SW 1271 (cell line): Measurements from ENCODE around the gene PMPCA.
A peak's percentile ranks its signal among the peaks of the same experiment; 100 is the strongest.
"Not testable (repeated sequence)": the region's sequence is repeated elsewhere in the genome, so short reads cannot be mapped to it uniquely, and the experiment has no call there.

ENCODE experiments used
- DNase-seq, 2 experiments: peaks; one replicate each; lab custom pipeline; 2025; lab: John Stamatoyannopoulos, UW

The PMPCA gene

GRCh38 chr9:136394312-136395019 is 16.0 kb upstream of the PMPCA start:
- DNase-seq, result no peak

GRCh38 chr9:136395020-136395340 is 15.5 kb upstream of the PMPCA start:
- no peak for DNase-seq

DNA sequence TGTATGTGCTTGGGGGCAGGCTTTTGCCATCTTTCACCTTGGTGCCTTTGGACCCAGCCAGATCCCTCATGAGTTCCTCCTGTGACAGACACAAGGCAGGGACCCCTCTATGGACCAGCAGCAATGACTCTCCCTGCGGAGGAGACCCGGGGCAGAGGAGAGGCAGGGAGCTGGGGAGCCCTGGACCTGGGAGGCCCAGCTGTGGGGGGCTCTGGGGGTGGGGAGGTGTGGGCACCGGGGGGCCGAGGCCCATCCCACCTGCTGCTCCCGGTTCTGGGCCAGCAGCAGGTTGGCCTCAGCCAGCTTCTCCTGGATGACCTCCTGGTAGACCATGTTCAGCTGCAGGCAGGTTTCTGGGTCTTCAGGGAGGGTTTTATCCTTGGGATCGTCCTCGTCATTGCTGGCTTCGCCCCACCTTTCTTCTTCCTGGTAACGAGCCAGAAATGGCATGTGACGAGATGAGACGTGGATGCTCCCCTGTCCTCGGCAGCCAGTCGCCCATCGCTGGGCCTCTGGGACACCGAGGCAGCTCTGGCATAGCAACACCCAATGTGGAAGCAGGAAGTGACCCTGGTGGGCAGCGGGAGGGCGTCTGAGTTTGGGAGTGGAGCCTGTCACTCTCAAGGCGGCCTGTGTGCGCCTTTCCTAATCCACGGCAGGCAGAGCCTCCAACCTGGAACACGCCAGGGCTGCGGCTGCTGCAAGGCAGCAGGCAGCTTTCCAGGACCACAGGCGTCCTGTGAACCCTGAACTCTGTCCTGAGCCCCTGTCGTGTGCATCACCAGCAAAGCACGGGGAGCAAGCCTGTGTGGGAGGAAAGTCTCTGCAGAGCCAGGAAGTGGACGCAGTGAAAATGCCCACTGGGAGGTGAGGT is 14.9 kb upstream of the PMPCA start:
- no peak for DNase-seq

GRCh38 chr9:136396219-136396515 is 14.3 kb upstream of the PMPCA start:
- no peak for DNase-seq

DNA sequence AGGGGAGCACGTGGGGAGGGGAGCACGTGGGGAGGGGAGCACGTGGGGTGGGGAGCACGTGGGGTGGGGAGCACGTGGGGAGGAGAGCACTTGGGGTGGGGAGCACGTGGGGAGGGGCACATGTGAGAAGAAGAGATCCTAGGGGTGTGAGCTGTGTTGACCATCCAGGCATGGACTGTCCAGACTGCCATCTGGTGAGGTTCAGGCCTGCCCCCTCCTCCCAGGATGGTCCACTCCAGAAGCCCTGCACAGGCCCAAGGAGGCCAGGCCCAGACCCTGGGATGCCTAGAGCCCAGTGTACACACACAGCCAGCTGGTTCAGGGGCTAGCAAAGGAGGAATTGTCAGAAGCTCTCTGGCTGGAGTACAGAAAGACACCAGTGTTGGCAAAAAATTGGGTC is 12.8 kb upstream of the PMPCA start:
- no peak for DNase-seq

DNA sequence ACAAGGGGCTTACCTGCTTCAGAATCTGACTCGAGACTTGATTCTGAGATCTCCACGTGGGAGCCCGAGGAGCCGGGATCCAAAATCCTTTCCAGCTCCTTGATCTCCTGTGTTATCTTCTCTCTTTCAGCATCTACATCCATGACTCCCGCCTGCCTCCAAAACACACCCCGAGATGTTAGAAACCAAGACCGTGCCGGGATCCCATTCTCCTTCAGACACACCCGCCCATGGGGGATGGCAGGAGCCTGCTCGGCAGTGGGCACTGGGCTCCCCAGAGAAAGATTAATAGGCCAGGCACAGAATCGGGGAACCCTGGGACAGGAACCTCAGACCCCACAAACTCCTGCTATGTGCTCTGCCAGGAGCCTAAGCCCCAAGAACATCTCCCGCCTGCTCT is 12.2 kb upstream of the PMPCA start:
- DNase-seq, result no peak

DNA sequence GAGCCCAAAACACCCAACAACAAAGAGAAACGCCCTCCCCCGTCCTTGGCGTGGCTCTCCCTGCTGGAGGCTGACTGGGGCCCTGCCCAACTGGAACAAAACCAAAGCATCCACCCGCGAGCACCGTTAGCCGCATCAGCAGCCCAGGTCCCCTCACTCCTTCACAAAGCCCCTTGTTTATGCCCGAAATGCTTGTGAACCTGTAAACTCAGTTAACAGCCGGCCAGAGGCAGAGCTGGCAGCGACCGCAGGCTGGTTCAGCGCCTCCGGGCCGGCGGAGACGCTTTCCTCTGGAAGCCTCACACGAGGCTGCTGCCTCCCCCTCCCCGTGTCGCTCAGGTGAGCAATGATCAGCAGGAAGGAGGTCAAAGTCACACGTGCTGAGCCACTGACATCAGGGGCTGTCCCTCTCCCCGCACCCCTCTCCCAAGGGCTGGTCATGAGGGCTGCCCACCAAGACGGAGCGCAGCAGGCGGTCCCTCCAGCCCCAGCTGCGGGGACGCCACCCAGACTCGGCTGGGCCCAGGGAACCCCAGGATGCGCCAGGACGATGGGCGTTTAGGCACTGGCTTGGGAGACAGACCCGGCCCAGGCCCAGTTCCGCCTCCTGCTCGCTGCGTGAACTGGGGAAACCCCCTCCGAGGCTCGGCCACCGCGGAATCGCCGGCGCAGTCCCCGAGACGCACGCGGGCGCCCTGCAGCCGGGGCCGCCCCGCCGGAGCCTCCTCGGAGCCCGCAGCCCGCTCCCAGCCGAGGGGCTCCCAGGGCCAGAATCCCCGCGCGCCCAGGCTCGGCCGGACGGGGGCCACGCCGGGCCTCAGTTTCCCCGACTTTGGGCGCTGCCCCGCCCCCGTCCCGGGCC is 11.1 kb upstream of the PMPCA start:
- no peak for DNase-seq

DNA sequence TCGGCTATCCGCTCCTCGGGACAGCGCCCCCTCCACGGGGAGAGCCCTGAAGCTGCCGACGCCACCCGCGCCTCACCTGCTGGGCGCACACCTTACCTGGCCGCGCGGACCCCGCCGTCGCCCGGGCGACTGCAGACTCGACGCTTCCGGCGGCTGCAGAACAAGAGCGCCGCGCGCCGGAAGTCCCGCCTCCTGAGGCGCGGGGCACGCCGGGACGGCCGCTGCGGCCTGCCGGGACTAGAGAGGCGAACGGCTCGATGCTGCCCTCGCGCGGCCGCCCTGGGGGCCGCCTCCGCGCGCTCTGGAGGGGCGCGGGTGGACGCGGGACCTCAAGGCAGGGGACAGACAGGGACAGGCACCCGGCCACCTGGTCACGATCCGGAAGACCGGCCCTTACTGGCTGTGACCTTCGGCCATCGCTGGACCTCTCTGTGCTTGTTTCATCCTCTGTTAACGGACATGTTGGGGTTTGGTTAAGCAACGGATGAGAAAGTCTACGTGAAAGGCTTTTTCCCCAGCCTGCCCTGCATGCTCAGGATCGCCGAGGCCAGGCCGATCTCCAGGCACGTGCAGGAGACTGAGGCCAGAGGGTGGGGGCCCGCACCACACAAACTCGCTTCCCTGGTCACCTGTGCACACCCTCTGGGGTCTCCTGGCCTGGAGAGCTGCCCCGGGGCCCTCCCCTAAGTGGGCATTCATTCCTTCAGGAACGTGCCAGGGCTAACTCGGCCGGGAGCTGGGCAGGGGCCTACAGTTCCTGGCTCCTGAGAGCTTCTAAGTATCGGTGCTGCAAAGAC is 10.2 kb upstream of the PMPCA start, which contains the start of gene SNAPC4:
SNAPC4 (minus strand) TSS at position 133 of the 797 bp plus-strand sequence. CDS start 1,742 bp downstream, outside the sequence.
- DNase-seq, result peak; percentile 42 to 81

DNA sequence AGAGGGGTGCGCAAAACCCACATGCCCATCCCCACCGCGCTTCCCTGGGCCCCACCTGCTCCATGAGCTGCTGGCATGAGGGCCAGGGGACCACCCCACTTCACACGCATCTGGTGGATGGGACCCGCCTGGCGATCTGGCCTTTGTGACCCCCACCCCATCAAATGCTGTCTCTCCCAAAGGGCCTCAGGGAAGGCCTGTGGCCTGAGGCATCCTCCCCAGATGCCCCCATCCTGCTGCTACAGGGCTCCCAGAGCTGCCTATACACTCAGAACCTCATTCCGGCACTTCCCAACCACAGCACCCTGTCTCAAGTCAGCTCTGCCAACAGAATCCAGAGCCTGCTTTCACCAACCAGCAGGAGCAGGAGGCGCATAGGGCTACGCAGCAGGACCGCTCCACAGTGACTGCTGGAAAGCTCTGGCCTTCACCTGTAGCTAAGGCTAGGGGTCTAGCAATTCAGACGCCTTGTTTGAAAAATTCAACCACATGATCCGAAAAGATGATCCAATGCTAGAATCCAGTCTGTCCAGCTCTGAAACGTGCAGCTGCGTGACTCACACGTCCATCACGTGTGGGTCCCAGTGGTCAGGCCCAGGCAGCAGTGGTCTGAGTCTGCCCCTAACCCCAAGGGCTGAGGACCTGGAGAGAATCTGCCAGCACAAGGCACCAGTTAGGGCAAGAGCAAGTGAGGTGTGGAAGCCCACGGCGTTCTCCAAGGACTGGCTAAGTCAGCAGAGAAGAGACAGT is 9.1 kb upstream of the PMPCA start:
- DNase-seq, result no peak

DNA sequence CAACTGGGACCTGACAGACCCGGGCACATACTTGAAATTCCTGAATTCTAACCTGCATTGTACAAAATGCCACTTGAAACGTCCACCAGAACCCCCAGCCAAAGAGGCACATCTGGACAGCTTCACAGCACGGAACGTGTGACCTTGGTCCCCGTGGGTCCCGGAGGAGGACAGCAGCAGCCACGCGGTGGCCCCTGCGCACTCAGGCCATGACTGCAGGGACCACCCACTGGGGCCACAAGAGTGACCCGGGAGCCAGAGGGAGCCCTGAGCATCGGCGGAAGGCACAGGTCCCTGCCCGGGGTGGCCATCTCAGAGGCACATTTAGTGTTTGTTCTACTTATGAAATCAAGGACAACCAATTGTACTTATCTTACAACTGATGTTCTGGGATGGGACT is 8.4 kb upstream of the PMPCA start:
- DNase-seq, result no peak

- DNase-seq, result no peak
Observed at GRCh38 chr9:136403538-136403914, 6.9 kb upstream of the PMPCA start.

DNA sequence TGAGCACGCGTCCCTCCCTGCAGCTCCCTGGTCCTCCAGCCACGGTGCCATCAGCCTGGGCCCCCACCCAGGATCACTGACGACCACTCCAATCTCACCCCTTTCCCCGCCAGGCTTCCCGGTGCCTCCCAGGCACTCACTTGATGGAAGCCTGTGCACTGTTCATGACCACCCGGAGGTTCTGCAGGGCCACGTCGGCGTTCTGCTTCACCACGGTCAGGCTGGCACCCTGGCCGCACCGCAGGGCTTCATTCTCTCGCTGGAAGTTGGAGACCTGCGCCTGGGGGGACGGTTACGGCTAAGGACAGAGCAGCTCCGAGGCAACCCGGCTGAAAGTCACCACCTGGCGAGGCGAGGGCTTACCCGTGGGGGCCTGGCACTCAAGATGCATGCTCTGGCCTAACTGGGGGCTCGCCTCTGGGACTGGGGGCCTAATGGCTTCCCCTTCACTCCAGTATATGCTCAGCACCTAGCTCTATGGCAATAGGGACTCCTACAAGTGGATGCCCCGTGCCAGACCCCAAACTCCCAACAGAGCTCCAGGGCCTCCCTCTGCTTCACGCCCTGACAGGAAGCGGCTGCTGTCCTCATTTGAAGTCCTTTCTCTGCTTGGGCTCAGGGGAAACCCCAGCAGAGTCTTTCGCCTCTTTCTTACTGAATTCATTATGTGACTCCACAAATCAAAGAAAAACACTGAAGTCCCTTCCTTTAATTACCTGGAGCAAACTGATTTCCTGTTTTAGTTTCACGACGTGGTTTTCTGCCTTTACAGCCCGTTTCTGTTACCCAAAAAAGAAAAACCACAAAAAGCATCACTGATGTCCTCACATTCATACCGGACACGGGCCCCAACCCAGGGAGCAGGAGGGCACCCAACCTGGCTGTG is 6.3 kb upstream of the PMPCA start:
- no peak for DNase-seq

DNA sequence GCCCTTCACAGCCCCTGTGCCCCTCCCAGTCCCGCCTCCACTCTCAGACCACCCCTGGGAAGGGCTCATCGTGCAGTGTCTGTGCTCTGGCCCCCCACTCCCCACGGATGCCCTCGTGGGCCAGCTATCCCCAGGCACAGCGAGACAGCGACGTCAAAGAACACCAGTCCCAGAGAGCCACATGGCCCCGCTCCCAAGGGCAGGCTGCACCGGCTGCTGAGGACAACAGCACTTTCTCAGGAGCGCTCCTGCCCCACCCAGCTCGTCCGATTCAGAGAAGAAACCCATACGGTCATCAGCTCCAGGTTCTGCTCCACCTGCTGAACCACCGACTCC is 5.7 kb upstream of the PMPCA start:
- DNase-seq, result no peak

- no peak for DNase-seq
Observed at GRCh38 chr9:136405481-136405880, 5.0 kb upstream of the PMPCA start.

GRCh38 chr9:136405904-136406303 is 4.6 kb upstream of the PMPCA start:
- DNase-seq, result not testable (repeated sequence)

GRCh38 chr9:136407061-136407460 is 3.4 kb upstream of the PMPCA start:
- DNase-seq, result not testable (repeated sequence)

DNA sequence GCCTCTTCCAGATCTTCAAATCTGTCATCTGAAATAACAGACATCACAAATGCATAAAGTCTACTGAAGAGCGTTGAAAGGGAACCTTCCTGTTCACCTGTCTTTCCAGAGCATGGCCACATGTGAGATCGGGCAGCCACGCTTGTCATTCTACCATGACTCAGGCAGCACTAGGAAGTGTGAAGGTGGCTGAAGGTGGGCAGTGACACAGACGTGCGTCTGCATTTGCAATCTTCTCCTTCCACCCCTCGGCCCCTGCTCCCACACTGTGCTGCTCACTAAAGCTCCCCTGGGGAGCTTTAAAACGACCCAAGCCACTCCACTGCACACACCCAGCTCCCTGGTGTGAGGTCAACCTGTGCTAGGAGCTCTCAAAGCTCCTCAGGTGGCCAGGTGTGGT is 2.5 kb upstream of the PMPCA start:
- no peak for DNase-seq

GRCh38 chr9:136409557-136410455 is 652 bp upstream of the PMPCA start:
- peak in 1 of 2 experiments; percentile 41 for DNase-seq

GRCh38 chr9:136411378-136411777 is 920 bp downstream of the PMPCA start:
- no peak for DNase-seq
